GM23338 (cell line): ENCODE measurements around the gene PRR33. TPM values are rescaled to one million over a fixed set of nuclear protein-coding genes. Genes with fewer than 3 reads are reported as not detected.

Experiments
- ATAC-seq: fragments of 200-7000 bp; cut with Tn5 transposase; 3 replicates; pipeline ENCODE4 v1.9.1; 2020
- DNase-seq: peaks from one replicate; pipeline ENCODE4 v3.0.0-alpha.2; 2015; ENCODE audit warnings: low spot score
- H2AFZ ChIP-seq: fragments of 200-600 bp; sonication (generic); 2 replicates; pipeline ENCODE4 v1.8.0; 2016; ENCODE audit warnings: antibody characterized with exemption, mild to moderate bottlenecking, moderate library complexity
- H3F3A ChIP-seq: fragments of 200-600 bp; sonication (generic); replicated peaks from 2 replicates; pipeline ENCODE4 v1.8.0; 2017; ENCODE audit warnings: antibody characterized with exemption, mixed run types, low read depth
- H3K27ac ChIP-seq: fragments of 200-600 bp; sonication (generic); 2 replicates; pipeline ENCODE4 v1.6.1; 2016; ENCODE audit warnings: low read depth
- H3K27me3 ChIP-seq: fragments of 200-600 bp; sonication (generic); 2 replicates; pipeline ENCODE4 v1.8.0; 2016; ENCODE audit warnings: mild to moderate bottlenecking, mixed run types, moderate library complexity; ENCODE audit not compliant: insufficient read depth
- H3K36me3 ChIP-seq: fragments of 200-600 bp; sonication (generic); 2 replicates; pipeline ENCODE4 v1.8.0; 2016; ENCODE audit warnings: mild to moderate bottlenecking; ENCODE audit not compliant: insufficient read depth
- H3K4me1 ChIP-seq: fragments of 200-600 bp; sonication (generic); 2 replicates; pipeline ENCODE4 v1.8.0; 2016; ENCODE audit warnings: mild to moderate bottlenecking, moderate library complexity; ENCODE audit not compliant: insufficient read depth
- H3K4me2 ChIP-seq: fragments of 200-600 bp; sonication (generic); 2 replicates; pipeline ENCODE4 v1.7.1; 2017; ENCODE audit warnings: mixed run types
- H3K4me3 ChIP-seq: fragments of 200-600 bp; sonication (generic); 2 replicates; pipeline ENCODE4 v1.6.1; 2016; ENCODE audit warnings: mixed run types
- H3K79me2 ChIP-seq: fragments of 200-600 bp; sonication (generic); replicated peaks from 2 replicates; pipeline ENCODE4 v1.8.0; 2017; ENCODE audit warnings: mild to moderate bottlenecking; ENCODE audit not compliant: insufficient read depth
- H3K9me2 ChIP-seq: fragments of 200-600 bp; sonication (generic); 2 replicates; pipeline ENCODE4 v1.8.0; 2017; ENCODE audit not compliant: insufficient read depth
- H4K20me1 ChIP-seq: fragments of 200-600 bp; sonication (generic); replicated peaks from 2 replicates; pipeline ENCODE4 v1.8.0; 2017; ENCODE audit warnings: mild to moderate bottlenecking; ENCODE audit not compliant: insufficient read depth
- H3K27ac Mint-ChIP-seq: 2 replicates; pipeline ENCODE4 v1.8.0; 2020; ENCODE audit warnings: inconsistent platforms, mild to moderate bottlenecking, moderate library complexity, mixed read lengths
- H3K27me3 Mint-ChIP-seq: 3 replicates; pipeline ENCODE4 v1.8.0; 2022; ENCODE audit warnings: low read depth, mild to moderate bottlenecking, moderate library complexity, mixed read lengths, inconsistent platforms; ENCODE audit not compliant: insufficient read depth, poor library complexity
- H3K36me3 Mint-ChIP-seq: 3 replicates; pipeline ENCODE4 v1.8.0; 2021; ENCODE audit warnings: low read depth, mild to moderate bottlenecking, inconsistent platforms, moderate library complexity, mixed read lengths
- H3K4me1 Mint-ChIP-seq: 3 replicates; pipeline ENCODE4 v1.8.0; 2020; ENCODE audit warnings: mild to moderate bottlenecking, inconsistent platforms, mixed read lengths
- H3K4me3 Mint-ChIP-seq: 3 replicates; pipeline ENCODE4 v1.8.0; 2021; ENCODE audit warnings: moderate library complexity, mild to moderate bottlenecking, inconsistent platforms, mixed read lengths
- H3K9me3 Mint-ChIP-seq: 3 replicates; pipeline ENCODE4 v1.8.0; 2020; ENCODE audit warnings: moderate library complexity, mild to moderate bottlenecking, inconsistent platforms, mixed read lengths
- CREB1 ChIP-seq: fragments of 250-450 bp; sonication (Bioruptor Pico); IDR thresholded peaks from 2 replicates; pipeline ENCODE4 v1.5.0; 2020; ENCODE audit warnings: low read depth, mild to moderate bottlenecking, moderate library complexity
- EZH2phosphoT487 ChIP-seq: fragments of 200-600 bp; sonication (generic); IDR thresholded peaks from one replicate; pipeline ENCODE4 v1.8.1; 2018; ENCODE audit warnings: antibody characterized with exemption; ENCODE audit not compliant: unreplicated experiment
- polyA plus RNA-seq: library from polyadenylated mRNA; unstranded; fragments of >200 nt; fragmentation: Nextera tagmentation; extraction: Ambion mirVana; gene quantifications from 2 replicates; pipeline ENCODE4 v1.2.1, GENCODE V29; 2016
- total RNA-seq: library from RNA; depleted of rRNA; stranded (reverse); fragments of >200 nt; shearing (Covaris generic); gene quantifications from 2 replicates; pipeline ENCODE4 v1.2.3, GENCODE V29; 2014
- TF ChIP-seq, protein P1 (sequence below): fragments of 250-450 bp; sonication (Bioruptor Pico); IDR thresholded peaks from 2 replicates; pipeline ENCODE4 v1.5.0; 2020; ENCODE audit warnings: mild to moderate bottlenecking, moderate library complexity
- TF ChIP-seq, protein P2 (sequence below), 2 experiments: fragments of 200-600 bp in 1 of 2; sonication (generic) in 1 of 2; conservative IDR thresholded peaks; 2 replicates each; pipeline versions ENCODE4 v1.5.1 to v1.6.1; 2016 to 2017; ENCODE audit warnings: antibody characterized with exemption in 2 of 2, low read depth in 2 of 2, mild to moderate bottlenecking in 2 of 2, moderate library complexity in 1 of 2

PRR33 gene
- total and polyA plus RNA-seq, 2 experiments from 2014 or later = not detected

DNA sequence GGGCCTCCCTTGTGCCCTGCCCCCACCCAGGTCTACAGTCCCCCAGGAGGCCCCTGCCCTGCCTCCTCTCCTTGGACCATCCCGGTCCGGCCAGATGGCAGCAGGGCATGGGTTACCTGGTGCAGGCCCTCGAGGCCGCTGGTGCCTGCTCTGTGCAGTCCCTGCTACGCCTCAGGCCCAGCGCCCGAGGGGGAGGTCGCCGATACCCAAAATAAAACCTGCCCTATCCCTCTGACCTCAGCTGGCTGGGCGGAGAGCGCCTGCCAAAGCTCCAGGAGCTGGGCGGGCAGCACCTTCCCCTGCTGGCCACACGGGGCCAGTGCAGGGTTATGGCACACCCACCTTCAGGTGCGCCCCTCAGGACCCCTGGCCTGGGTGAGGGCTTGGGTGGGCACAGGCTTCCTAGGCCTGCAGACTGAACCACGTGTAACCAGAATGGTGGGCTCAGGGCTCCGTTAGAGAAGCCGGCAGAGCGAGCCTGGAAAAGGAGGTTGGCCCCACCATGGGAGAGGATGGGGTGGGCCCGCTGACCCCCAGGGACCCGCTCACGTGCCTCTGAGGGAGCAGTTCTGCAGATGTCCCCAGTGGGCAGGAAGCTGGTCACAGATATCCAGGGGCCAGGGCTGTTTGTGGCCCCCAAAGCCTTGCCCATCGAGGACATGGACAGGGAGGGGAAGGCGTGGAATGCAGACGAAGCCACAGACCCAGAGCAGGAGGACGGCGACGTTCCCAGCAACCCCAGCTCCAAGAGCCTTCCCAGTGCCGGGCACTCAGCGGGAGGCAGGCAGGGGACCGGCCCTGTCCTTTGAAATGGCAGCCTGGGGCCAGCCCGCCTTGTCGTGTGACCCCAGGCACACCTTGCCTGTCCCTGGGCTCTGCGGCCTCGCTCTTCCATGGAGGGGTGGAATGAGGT is 26.1 kb upstream of the PRR33 start:
- H3K9me2 ChIP-seq = no peaks in the 10 kb centered on the region
- TF ChIP-seq, protein P1, sequence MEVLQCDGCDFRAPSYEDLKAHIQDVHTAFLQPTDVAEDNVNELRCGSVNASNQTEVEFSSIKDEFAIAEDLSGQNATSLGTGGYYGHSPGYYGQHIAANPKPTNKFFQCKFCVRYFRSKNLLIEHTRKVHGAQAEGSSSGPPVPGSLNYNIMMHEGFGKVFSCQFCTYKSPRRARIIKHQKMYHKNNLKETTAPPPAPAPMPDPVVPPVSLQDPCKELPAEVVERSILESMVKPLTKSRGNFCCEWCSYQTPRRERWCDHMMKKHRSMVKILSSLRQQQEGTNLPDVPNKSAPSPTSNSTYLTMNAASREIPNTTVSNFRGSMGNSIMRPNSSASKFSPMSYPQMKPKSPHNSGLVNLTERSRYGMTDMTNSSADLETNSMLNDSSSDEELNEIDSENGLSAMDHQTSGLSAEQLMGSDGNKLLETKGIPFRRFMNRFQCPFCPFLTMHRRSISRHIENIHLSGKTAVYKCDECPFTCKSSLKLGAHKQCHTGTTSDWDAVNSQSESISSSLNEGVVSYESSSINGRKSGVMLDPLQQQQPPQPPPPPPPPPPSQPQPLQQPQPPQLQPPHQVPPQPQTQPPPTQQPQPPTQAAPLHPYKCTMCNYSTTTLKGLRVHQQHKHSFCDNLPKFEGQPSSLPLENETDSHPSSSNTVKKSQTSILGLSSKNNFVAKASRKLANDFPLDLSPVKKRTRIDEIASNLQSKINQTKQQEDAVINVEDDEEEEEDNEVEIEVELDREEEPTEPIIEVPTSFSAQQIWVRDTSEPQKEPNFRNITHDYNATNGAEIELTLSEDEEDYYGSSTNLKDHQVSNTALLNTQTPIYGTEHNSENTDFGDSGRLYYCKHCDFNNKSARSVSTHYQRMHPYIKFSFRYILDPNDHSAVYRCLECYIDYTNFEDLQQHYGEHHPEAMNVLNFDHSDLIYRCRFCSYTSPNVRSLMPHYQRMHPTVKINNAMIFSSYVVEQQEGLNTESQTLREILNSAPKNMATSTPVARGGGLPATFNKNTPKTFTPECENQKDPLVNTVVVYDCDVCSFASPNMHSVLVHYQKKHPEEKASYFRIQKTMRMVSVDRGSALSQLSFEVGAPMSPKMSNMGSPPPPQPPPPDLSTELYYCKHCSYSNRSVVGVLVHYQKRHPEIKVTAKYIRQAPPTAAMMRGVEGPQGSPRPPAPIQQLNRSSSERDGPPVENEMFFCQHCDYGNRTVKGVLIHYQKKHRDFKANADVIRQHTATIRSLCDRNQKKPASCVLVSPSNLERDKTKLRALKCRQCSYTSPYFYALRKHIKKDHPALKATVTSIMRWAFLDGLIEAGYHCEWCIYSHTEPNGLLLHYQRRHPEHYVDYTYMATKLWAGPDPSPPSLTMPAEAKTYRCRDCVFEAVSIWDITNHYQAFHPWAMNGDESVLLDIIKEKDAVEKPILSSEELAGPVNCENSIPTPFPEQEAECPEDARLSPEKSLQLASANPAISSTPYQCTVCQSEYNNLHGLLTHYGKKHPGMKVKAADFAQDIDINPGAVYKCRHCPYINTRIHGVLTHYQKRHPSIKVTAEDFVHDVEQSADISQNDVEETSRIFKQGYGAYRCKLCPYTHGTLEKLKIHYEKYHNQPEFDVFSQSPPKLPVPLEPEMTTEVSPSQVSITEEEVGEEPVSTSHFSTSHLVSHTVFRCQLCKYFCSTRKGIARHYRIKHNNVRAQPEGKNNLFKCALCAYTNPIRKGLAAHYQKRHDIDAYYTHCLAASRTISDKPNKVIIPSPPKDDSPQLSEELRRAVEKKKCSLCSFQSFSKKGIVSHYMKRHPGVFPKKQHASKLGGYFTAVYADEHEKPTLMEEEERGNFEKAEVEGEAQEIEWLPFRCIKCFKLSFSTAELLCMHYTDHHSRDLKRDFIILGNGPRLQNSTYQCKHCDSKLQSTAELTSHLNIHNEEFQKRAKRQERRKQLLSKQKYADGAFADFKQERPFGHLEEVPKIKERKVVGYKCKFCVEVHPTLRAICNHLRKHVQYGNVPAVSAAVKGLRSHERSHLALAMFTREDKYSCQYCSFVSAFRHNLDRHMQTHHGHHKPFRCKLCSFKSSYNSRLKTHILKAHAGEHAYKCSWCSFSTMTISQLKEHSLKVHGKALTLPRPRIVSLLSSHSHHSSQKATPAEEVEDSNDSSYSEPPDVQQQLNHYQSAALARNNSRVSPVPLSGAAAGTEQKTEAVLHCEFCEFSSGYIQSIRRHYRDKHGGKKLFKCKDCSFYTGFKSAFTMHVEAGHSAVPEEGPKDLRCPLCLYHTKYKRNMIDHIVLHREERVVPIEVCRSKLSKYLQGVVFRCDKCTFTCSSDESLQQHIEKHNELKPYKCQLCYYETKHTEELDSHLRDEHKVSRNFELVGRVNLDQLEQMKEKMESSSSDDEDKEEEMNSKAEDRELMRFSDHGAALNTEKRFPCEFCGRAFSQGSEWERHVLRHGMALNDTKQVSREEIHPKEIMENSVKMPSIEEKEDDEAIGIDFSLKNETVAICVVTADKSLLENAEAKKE (CRISPR knock-in tag) = no peak
- TF ChIP-seq, protein P2, sequence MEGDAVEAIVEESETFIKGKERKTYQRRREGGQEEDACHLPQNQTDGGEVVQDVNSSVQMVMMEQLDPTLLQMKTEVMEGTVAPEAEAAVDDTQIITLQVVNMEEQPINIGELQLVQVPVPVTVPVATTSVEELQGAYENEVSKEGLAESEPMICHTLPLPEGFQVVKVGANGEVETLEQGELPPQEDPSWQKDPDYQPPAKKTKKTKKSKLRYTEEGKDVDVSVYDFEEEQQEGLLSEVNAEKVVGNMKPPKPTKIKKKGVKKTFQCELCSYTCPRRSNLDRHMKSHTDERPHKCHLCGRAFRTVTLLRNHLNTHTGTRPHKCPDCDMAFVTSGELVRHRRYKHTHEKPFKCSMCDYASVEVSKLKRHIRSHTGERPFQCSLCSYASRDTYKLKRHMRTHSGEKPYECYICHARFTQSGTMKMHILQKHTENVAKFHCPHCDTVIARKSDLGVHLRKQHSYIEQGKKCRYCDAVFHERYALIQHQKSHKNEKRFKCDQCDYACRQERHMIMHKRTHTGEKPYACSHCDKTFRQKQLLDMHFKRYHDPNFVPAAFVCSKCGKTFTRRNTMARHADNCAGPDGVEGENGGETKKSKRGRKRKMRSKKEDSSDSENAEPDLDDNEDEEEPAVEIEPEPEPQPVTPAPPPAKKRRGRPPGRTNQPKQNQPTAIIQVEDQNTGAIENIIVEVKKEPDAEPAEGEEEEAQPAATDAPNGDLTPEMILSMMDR (conservative IDR thresholded peaks at IDR 0.05; ENCODE audit: low read depth in 2 of 2) = peak; percentile 53 to 71
- no peak for TF ChIP-seq CREB1 (CRISPR knock-in tag)
- no peak for TF ChIP-seq EZH2phosphoT487
- H3K36me3 ChIP-seq = no peaks in the 10 kb centered on the region
- peaks cover 6% of the 10 kb centered on the region; the same call in 2 of the 3 replicates for H3K9me3 Mint-ChIP-seq
- H3K4me3 ChIP-seq = no peak overlapping the region
- no peak overlapping the region for H2AFZ ChIP-seq
- H3K36me3 Mint-ChIP-seq = no peaks in the 10 kb centered on the region; the same call in 2 of the 3 replicates
- H3K27ac Mint-ChIP-seq = no peak overlapping the region
- no peaks in the 10 kb centered on the region for H3F3A ChIP-seq
- no peaks in the 10 kb centered on the region for H3K4me1 ChIP-seq
- no peaks in the 10 kb centered on the region for H4K20me1 ChIP-seq
- H3K4me1 Mint-ChIP-seq = no peaks in the 10 kb centered on the region
- DNase-seq (peak; percentile 59), ATAC-seq (peak; percentile 93)
- no peak overlapping the region for H3K4me3 Mint-ChIP-seq
- H3K79me2 ChIP-seq = no peaks in the 10 kb centered on the region
- H3K4me2 ChIP-seq = no peak overlapping the region
- no peak overlapping the region for H3K27ac ChIP-seq
- H3K27me3 ChIP-seq = no peaks in the 10 kb centered on the region
- H3K27me3 Mint-ChIP-seq = peaks cover 5% of the 10 kb centered on the region
